Upper lobe of left lung (tissue), 4 donors: ENCODE results near the gene GPR61.

ENCODE experiments used
- CTCF ChIP-seq, 6 experiments: fragments of 450-650 bp in 4 of 6; fragments of 200-600 bp in 2 of 6; sonication (generic) in 2 of 6; IDR thresholded peaks; one replicate each; pipeline ENCODE4 v1.5.1; 2016 to 2019; ENCODE audit warnings: antibody characterized with exemption in 6 of 6
- EP300 ChIP-seq, 4 donors: sonication (generic); formaldehyde crosslinking; IDR thresholded peaks; one replicate each; pipeline ENCODE4 v1.5.1; 2017; ENCODE audit warnings: antibody characterized with exemption in 4 of 4, control low read depth in 2 of 4
- POLR2A ChIP-seq, 4 donors: fragments of 450-650 bp; IDR thresholded peaks; one replicate each; pipeline ENCODE4 v1.5.1; 2016 to 2017; ENCODE audit warnings: antibody characterized with exemption in 4 of 4, mild to moderate bottlenecking in 2 of 4
- POLR2AphosphoS5 ChIP-seq, 2 donors: sonication (generic); formaldehyde crosslinking; IDR thresholded peaks; one replicate each; pipeline ENCODE4 v1.5.1; 2017; ENCODE audit warnings: antibody characterized with exemption in 2 of 2

GRCh38 chr1:109523706-109524105 lies 16.0 kb upstream of the GPR61 start:
- TF ChIP-seq CTCF (IDR thresholded peaks at IDR 0.05) (no peak), POLR2A (IDR thresholded peaks at IDR 0.05) (no peak), EP300 (IDR thresholded peaks at IDR 0.05) (no peak), POLR2AphosphoS5 (IDR thresholded peaks at IDR 0.05) (no peak)
